Omental fat pad (tissue), 4 donors: ENCODE data around the gene SCAF4. TPM values are rescaled to one million over a fixed set of nuclear protein-coding genes. Genes with fewer than 3 reads are reported as not detected.

Experiments
- ATAC-seq: fragments of 150-250 bp; one replicate; pipeline ENCODE4 v1.9.1; 2016; ENCODE audit warnings: mild to moderate bottlenecking, moderate library complexity; ENCODE audit not compliant: low FRiP score
- DNase-seq: peaks from one replicate; pipeline ENCODE4 v3.0.0-alpha.2; 2019; ENCODE audit warnings: low spot score
- total RNA-seq, 4 donors: library from RNA; depleted of rRNA; stranded (reverse); fragments of >200 nt; gene quantifications; one replicate each; pipeline ENCODE4 v1.1.0, GENCODE V29; 2016
- TF ChIP-seq, protein P1 (sequence below), 3 donors: fragments of 450-650 bp; IDR thresholded peaks; one replicate each; pipeline ENCODE4 v1.5.1; 2016 to 2017; ENCODE audit warnings: antibody characterized with exemption in 3 of 3, mild to moderate bottlenecking in 3 of 3, moderate library complexity in 2 of 3

SCAF4 gene
- total RNA-seq, 4 donors from 2014 or later, result 15.8 to 32.8 (median 16.8) TPM

DNA sequence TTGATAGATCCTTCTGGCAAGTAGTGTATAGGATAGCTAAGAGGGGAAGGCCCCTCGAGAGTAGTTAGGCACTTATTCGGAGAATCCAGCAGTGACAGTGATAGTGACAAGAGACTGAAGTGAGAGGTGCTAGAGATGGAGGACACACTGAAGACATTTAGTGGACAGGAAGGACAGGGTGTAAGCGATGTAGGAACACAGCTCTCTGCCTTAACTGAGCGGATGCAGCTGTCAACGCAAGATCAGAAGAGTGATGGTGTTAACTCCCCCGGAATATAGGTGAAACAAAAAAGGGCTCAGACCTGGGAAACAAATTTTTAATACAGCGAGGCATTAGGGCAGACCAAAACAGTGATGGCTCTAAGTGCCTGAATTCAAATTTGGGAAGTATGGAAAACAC is 56.6 kb downstream of the SCAF4 start:
- ATAC-seq (no peak), DNase-seq (no peak)
- TF ChIP-seq, protein P1, sequence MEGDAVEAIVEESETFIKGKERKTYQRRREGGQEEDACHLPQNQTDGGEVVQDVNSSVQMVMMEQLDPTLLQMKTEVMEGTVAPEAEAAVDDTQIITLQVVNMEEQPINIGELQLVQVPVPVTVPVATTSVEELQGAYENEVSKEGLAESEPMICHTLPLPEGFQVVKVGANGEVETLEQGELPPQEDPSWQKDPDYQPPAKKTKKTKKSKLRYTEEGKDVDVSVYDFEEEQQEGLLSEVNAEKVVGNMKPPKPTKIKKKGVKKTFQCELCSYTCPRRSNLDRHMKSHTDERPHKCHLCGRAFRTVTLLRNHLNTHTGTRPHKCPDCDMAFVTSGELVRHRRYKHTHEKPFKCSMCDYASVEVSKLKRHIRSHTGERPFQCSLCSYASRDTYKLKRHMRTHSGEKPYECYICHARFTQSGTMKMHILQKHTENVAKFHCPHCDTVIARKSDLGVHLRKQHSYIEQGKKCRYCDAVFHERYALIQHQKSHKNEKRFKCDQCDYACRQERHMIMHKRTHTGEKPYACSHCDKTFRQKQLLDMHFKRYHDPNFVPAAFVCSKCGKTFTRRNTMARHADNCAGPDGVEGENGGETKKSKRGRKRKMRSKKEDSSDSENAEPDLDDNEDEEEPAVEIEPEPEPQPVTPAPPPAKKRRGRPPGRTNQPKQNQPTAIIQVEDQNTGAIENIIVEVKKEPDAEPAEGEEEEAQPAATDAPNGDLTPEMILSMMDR (IDR thresholded peaks at IDR 0.05), result no peak

DNA sequence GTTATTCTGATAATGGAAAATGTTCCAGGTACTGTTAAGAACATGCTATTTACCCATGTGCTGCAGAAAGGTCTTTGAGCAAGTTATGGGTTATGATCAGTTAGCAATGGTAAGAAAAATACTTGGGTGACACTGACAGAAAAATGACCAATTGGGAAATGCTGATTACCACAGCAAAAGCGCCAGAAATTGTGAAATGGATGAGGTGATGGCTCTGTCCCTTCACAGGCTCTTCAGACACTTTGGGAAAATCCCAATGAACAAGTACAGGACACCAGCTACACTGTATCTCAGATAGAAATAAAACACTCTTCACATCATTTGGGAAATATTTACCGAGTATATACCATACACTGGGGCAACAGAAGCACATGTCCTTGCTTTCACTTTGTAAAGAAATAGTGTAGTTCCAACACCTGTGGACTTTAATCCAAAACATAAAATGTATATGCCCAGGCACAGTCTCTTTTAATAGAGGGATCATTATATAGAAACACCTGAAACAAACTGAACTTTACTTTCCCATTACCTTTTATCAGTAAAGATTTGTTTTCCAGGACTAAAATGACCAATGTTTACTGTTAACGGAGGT is 58.5 kb downstream of the SCAF4 start:
- DNase-seq, result no peak
- TF ChIP-seq, protein P1 (IDR thresholded peaks at IDR 0.05), result no peak
- ATAC-seq, result no peak

DNA sequence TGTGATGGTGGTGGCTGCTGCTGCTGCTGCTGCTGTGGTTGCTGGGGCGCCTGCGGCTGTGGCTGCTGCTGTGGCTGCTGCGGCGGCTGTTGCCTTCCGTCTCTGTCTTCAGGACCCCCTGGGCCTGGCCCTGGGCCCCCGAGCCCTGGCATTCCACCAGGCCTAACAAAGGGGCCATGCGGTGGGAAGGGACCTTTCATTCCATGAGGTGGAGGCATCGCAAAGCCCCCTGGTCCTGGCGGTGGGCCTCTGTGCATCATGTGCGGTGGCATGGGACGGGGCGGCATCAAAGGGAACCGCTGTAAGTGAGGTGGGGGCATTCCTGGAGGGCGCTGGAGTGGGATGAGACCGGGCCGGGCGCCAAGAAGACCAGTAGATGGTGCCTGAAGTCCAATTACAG is 60.0 kb downstream of the SCAF4 start:
- ATAC-seq (no peak), DNase-seq (no peak)
- TF ChIP-seq, protein P1 (IDR thresholded peaks at IDR 0.05), result no peak

DNA sequence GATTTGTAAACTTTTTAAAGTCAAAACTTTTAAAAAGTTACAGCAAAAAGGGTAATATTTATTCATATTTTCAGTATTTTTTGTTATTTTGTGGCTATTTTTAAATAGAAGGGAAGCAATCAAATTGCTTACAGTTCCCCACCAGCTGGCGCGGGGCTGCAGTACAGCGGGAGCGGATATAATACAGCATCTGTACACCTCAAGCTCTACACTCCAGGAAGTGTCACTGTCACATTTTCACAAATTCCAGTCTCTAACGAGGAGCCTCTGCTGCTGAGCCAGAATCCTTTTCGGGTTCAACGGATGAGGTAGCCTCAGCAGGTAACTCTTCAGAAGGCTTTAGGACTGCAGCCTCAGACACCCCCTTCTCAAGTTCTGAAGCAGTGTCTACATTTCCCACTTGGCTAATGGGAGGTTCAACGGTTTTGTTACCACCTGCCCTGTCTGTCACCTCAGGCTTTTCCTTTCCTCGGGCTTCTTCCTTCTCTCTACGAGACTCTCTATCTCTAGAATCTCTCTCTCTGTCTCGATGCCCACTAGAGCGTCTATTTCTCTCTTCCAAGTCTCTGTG is 60.7 kb downstream of the SCAF4 start:
- no peak for ATAC-seq

DNA sequence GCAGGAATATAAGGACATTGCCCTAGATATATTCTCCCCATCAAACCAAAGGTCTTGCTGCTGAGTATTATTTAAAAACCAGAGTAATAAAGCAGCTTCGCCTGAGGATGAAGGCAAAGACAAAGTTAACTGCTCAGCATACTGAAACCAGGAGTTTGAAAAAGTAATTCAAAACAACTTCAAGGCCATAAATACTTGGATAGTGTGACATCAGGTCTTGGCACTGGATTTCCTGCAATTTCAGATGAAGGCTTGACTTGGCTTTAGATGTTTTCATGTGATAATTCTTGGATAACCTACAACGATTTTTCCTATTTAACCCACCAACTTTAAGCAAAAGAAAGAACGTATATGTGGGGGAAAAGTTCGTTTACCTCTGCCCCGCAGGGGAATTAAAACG is 61.8 kb downstream of the SCAF4 start:
- TF ChIP-seq, protein P1 (IDR thresholded peaks at IDR 0.05), result no peak
- ATAC-seq (no peak), DNase-seq (no peak)

More for the DNA sequence above, 60.7 kb downstream of the SCAF4 start:
- DNase-seq, result no peak
- TF ChIP-seq, protein P1 (IDR thresholded peaks at IDR 0.05), result no peak

DNA sequence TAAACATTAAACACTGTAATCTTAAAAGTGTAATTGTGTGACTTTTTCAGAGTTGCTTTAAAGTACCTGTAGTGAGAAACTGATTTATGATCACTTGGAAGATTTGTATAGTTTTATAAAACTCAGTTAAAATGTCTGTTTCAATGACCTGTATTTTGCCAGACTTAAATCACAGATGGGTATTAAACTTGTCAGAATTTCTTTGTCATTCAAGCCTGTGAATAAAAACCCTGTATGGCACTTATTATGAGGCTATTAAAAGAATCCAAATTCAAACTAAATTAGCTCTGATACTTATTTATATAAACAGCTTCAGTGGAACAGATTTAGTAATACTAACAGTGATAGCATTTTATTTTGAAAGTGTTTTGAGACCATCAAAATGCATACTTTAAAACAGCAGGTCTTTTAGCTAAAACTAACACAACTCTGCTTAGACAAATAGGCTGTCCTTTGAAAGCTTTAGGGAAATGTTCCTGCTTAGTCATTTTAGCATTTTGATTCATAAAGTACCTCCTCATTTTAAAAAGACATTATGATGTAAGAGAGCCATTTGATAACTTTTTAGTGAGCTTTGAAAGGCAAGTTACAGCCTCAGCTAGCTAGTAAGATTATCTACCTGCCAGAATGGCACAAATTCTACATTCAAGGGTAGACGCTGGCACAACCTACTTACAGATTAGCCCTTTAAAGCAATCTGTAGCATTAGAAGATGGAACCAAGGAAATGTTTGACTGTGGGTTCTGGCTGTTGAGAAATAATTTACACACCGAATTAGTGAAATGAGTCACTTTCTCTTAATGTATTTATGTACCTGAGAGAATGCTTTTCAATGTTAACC is 63.0 kb downstream of the SCAF4 start:
- DNase-seq, result no peak
- TF ChIP-seq, protein P1 (IDR thresholded peaks at IDR 0.05), result no peak
- ATAC-seq, result no peak
